Central memory CD4-positive, alpha-beta T cell (primary cell): Measurements from ENCODE around the gene NT5C3A.

Source experiments
- DNase-seq: peaks from one replicate; pipeline ENCODE4 v3.0.0; 2022

NT5C3A gene

GRCh38 chr7:33075818-33076518 lies 13.4 kb upstream of the NT5C3A start:
- no peak for DNase-seq

GRCh38 chr7:33073243-33073642 lies 10.7 kb upstream of the NT5C3A start:
- no peak for DNase-seq

- no peak for DNase-seq
Observed at GRCh38 chr7:33072471-33072870, 9.9 kb upstream of the NT5C3A start.

GRCh38 chr7:33070831-33071230 lies 8.3 kb upstream of the NT5C3A start:
- no peak for DNase-seq

GRCh38 chr7:33070277-33070676 lies 7.7 kb upstream of the NT5C3A start:
- DNase-seq, result no peak

GRCh38 chr7:33067921-33068320 lies 5.3 kb upstream of the NT5C3A start:
- DNase-seq, result no peak

- DNase-seq, result no peak
Observed at GRCh38 chr7:33066771-33067170, 4.2 kb upstream of the NT5C3A start.

GRCh38 chr7:33065981-33066380 lies 3.4 kb upstream of the NT5C3A start:
- no peak for DNase-seq

- peak; percentile 92 for DNase-seq
Observed at GRCh38 chr7:33062782-33063443, 337 bp upstream of the NT5C3A start.

GRCh38 chr7:33061282-33061937 lies 1.2 kb downstream of the NT5C3A start:
- DNase-seq, result no peak

GRCh38 chr7:33059635-33060034 lies 2.9 kb downstream of the NT5C3A start:
- no peak for DNase-seq

GRCh38 chr7:33055158-33055557 lies 7.4 kb downstream of the NT5C3A start:
- DNase-seq, result no peak

- peak; percentile 13 for DNase-seq
Observed at GRCh38 chr7:33054261-33054964, 8.2 kb downstream of the NT5C3A start.

GRCh38 chr7:33053721-33054120 lies 8.9 kb downstream of the NT5C3A start:
- no peak for DNase-seq

GRCh38 chr7:33050535-33051318 lies 11.8 kb downstream of the NT5C3A start:
- peak; percentile 49 for DNase-seq

GRCh38 chr7:33048704-33049103 lies 13.9 kb downstream of the NT5C3A start:
- DNase-seq, result no peak

GRCh38 chr7:33048257-33048656 lies 14.3 kb downstream of the NT5C3A start:
- no peak for DNase-seq

GRCh38 chr7:33044986-33045385 lies 17.6 kb downstream of the NT5C3A start:
- no peak for DNase-seq

GRCh38 chr7:33044401-33044718 lies 18.2 kb downstream of the NT5C3A start:
- DNase-seq, result no peak

- DNase-seq, result no peak
Observed at GRCh38 chr7:33043501-33044400, 18.8 kb downstream of the NT5C3A start.

- no peak for DNase-seq
Observed at GRCh38 chr7:33041631-33042428, 20.7 kb downstream of the NT5C3A start.
